Heart left ventricle (tissue), 13 donors: ENCODE measurements around the gene HK2.

ENCODE experiments used
- CTCF ChIP-seq, 12 donors: fragments of 200-600 bp; sonication (generic) in 4 of 12; IDR thresholded peaks; one replicate each; pipeline versions ENCODE4 v1.5.0 to v1.8.0; 2018 to 2022; ENCODE audit warnings: antibody characterized with exemption in 12 of 12, mild to moderate bottlenecking in 5 of 12
- POLR2A ChIP-seq, 2 donors: fragments of 450-650 bp; IDR thresholded peaks; one replicate each; pipeline ENCODE4 v1.6.1; 2017; ENCODE audit warnings: antibody characterized with exemption in 2 of 2, mild to moderate bottlenecking in 2 of 2, moderate library complexity in 2 of 2
- donor health status: ischemic (EF 13 %, LVEDD 7.1; RV severe dilation, severe dysfunction).
- donor health status: DM: no; HTN: yes; CAD: no.
- donor health status: DM: no; HTN: no; CAD: no.
- donor health status: ischemic (EF 25% LVEDD 6.9; RV normal size, moderate dysfunction).
- donor health status: ischemic (EF 25% LVEDD 5.7; RV mildly dilated, moderate dysfunction).
- donor health status: ischemic (EF 35%, LVEDD 5.7; RV mildly dilated, moderate dysfunction).
- donor health status: nonischemic (EF 11% LVEDD 7.7; RV severe dilation, severe dysfunction).
- donor health status: DM: yes; HTN: yes; CAD: no.
- donor health status: PGD.
- donor health status: ischemic (EF 29% LVEDD 5.4; RV normal size, mild dysfunction).
- donor health status: nonischemic (EF 23%, LVEDD 6.1; RV moderate dilation, normal function).

- TF ChIP-seq CTCF (IDR thresholded peaks at IDR 0.05) (no peak), POLR2A (IDR thresholded peaks at IDR 0.05) (no peak)
Observed at GRCh38 chr2:74792282-74792681, 41.6 kb upstream of the HK2 start.
